Kidney glomerular epithelial cell (primary cell): ENCODE measurements around the gene SMAGP.

Experiments used
- DNase-seq: peaks from one replicate; lab custom pipeline; 2025; lab: John Stamatoyannopoulos, UW

Gene SMAGP

DNA sequence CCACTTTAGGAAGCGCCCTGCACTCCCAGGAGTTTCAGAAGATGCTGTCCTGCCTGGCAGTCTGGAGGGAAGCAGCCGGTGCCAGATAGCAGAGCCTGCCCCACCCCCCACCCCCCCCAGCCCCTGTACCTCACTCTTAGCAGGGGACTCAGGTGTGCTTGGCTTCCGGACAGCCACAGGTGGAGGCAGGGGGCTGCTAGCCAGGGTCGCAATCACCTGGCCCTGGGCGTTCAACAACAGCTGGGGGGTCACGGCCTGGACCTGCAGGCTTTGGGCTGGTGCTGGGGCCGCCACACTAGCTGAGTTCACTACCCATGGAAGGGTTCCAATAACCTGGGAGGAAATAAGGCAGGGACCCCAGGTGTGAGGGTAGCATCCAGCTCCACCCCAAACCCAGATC is 74.4 kb downstream of the SMAGP start:
- no peak for DNase-seq
